A673 (cell line): Measurements from ENCODE around the gene INPPL1.

Experiments used
- EZH2 ChIP-seq: fragments of 200-600 bp; sonication (generic); IDR thresholded peaks from 2 replicates; pipeline ENCODE4 v1.6.1; 2017; ENCODE audit warnings: borderline replicate concordance, low read depth, mild to moderate bottlenecking, mixed read lengths, antibody characterized with exemption, low read length; ENCODE audit not compliant: poor library complexity, severe bottlenecking
- TF ChIP-seq, protein P1 (sequence below): fragments of 300-800, 200-600 bp; sonication (generic); conservative IDR thresholded peaks from 2 replicates; pipeline ENCODE4 v1.5.1; 2017; ENCODE audit warnings: low read depth, mild to moderate bottlenecking, antibody characterized with exemption, low read length, moderate library complexity, mixed read lengths

DNA sequence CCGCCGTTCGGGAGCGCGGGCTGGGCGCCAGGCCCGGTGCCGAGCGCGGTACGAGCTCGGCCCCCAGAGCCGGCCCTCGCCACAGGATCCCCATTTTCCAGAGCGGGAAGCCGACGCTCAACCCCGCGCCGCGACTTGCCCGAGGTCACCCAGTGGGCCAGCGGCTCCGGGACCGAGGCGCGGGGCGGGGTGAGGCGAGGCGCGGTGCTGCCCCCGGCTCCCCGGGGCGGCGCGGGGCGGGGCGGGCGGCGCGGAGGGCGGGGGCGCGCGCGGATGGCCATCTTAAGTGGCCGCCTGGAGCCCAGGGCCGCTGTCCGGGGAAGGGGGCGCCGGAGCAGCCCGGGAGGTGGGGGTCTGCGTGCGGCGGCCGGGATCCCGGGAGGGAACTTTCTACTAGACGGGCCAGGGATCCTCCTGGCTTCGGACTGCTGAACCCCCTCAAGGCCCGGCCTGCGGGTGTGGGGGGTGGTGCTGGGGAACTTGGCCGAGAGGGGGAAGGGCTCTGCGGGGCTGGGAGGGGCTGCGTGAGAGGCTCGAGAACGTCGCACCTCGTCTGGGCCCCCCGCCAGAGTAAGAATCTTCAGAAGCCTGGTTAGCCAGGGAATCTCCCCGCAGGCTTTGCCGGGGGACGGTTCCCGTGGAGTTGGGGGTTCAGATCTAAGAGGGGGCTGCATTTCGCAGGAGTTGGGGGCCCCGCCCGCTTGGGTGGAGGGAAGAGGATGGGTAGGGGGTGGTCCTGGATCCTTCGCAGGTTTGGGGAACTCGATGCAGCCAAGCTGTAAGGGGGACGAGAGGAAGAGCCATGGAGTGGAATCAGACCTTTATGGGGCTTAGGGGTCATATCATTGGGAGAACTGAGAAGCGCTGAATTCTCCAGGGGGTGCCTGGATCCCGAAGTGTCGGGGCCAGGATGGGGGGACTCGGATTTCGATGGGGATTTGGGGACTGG is 678 bp upstream of the INPPL1 start:
- TF ChIP-seq, protein P1, sequence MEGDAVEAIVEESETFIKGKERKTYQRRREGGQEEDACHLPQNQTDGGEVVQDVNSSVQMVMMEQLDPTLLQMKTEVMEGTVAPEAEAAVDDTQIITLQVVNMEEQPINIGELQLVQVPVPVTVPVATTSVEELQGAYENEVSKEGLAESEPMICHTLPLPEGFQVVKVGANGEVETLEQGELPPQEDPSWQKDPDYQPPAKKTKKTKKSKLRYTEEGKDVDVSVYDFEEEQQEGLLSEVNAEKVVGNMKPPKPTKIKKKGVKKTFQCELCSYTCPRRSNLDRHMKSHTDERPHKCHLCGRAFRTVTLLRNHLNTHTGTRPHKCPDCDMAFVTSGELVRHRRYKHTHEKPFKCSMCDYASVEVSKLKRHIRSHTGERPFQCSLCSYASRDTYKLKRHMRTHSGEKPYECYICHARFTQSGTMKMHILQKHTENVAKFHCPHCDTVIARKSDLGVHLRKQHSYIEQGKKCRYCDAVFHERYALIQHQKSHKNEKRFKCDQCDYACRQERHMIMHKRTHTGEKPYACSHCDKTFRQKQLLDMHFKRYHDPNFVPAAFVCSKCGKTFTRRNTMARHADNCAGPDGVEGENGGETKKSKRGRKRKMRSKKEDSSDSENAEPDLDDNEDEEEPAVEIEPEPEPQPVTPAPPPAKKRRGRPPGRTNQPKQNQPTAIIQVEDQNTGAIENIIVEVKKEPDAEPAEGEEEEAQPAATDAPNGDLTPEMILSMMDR: no peak
- no peak for TF ChIP-seq EZH2
